Psoas muscle (tissue), 8 donors: ENCODE results near the gene AFF3. TPM values are rescaled to one million over a fixed set of nuclear protein-coding genes. Genes with fewer than 3 reads are reported as not detected.

ENCODE experiments used
- ATAC-seq, 4 donors: fragments of 200-7000 bp; cut with Tn5 transposase; one replicate each; pipeline ENCODE4 v1.9.1; 2020; ENCODE audit warnings: moderate library complexity in 3 of 4, mild to moderate bottlenecking in 2 of 4
- DNase-seq, 2 donors: peaks; one replicate each; pipeline ENCODE4 v3.0.0-alpha.2; 2020
- H3K27ac ChIP-seq: fragments of 200-600 bp; one replicate; pipeline ENCODE4 v1.8.0; 2022
- H3K27me3 ChIP-seq, 3 donors: fragments of 200-600 bp in 1 of 3; one replicate each; pipeline versions ENCODE4 v1.6.1 to v1.8.0; 2013 to 2022; ENCODE audit warnings: low read length in 2 of 3, mild to moderate bottlenecking in 2 of 3, moderate library complexity in 1 of 3; ENCODE audit not compliant: insufficient read depth in 3 of 3
- H3K36me3 ChIP-seq, 2 donors: fragments of 200-600 bp in 1 of 2; one replicate each; pipeline versions ENCODE4 v1.6.1 to v1.8.0; 2013 to 2022; ENCODE audit warnings: low read depth in 1 of 2, mild to moderate bottlenecking in 1 of 2, moderate library complexity in 1 of 2; ENCODE audit not compliant: insufficient read depth in 1 of 2
- H3K4me1 ChIP-seq: fragments of 200-600 bp; one replicate; pipeline ENCODE4 v1.8.0; 2022
- H3K4me3 ChIP-seq: fragments of 200-600 bp; one replicate; pipeline ENCODE4 v1.8.0; 2022; ENCODE audit warnings: mild to moderate bottlenecking
- H3K9me3 ChIP-seq: fragments of 200-600 bp; one replicate; pipeline ENCODE4 v1.8.0; 2022
- WGBS, 3 donors: extraction: QIAGEN DNeasy Blood & Tissue Kit; methylation state at CpG; one replicate each; pipeline versions ENCODE4 v1.1.6 to v1.1.7; 2013; 5-methylcytosine and 5-hydroxymethylcytosine counted together
- intact Hi-C, 2 donors: fragments of 100-400 bp; cut with DNase I; formaldehyde crosslinking; loops; one replicate each; pipeline versions ENCODE4 v1.11.0 to v1.14.2; 2022
- polyA plus RNA-seq, 3 donors: library from polyadenylated mRNA; stranded (reverse); fragments of 200-250 nt; gene quantifications; one replicate each; pipeline ENCODE4 v1.2.3, GENCODE V29; 2013
- total RNA-seq, 4 donors: library from RNA; stranded (reverse); fragmentation: NEBNext Ultra II Directional in 2 of 4; extraction: Animal tissue kit (Norgen Biotek cat#: 25700) in 2 of 4; gene quantifications; one replicate each; pipeline versions ENCODE4 v1.2.1 to v1.2.4, GENCODE V29; 2021 to 2023
- TF ChIP-seq, protein P1 (sequence below): fragments of 200-600 bp; IDR thresholded peaks from one replicate; pipeline ENCODE4 v1.8.0; 2022; ENCODE audit warnings: antibody characterized with exemption
- donor health status: healthy with polysubstance abuse.
- donor health status: DM: no; HTN: no; CAD: no; lungs with moderate emphysema.
- donor health status: Bipolar disorder and iron deficiency.
- donor health status: healthy.
- donor health status: DM: yes; HTN: yes; CAD: no.
- donor health status: DM: no; HTN: no; CAD: no.
- donor health status: DM: no; HTN: no; CAD: no.
- donor health status: DM: yes; HTN: yes; CAD: no.

AFF3 gene
- total and polyA plus RNA-seq, 7 donors: 0.08 to 2.9 (median 0.44) TPM

GRCh38 chr2:99984799-99985515 lies 157.4 kb downstream of the AFF3 start:
- DNase-seq: no peak
- Histone ChIP-seq H3K27me3 (no peaks in the 10 kb centered on the region), H3K9me3 (no peaks in the 10 kb centered on the region), H3K4me3 (no peak overlapping the region), H3K4me1 (peaks cover 4% of the 10 kb centered on the region), H3K27ac (no peak overlapping the region), H3K36me3 (no peaks in the 10 kb centered on the region)
- ATAC-seq: no peak
- TF ChIP-seq, protein P1, sequence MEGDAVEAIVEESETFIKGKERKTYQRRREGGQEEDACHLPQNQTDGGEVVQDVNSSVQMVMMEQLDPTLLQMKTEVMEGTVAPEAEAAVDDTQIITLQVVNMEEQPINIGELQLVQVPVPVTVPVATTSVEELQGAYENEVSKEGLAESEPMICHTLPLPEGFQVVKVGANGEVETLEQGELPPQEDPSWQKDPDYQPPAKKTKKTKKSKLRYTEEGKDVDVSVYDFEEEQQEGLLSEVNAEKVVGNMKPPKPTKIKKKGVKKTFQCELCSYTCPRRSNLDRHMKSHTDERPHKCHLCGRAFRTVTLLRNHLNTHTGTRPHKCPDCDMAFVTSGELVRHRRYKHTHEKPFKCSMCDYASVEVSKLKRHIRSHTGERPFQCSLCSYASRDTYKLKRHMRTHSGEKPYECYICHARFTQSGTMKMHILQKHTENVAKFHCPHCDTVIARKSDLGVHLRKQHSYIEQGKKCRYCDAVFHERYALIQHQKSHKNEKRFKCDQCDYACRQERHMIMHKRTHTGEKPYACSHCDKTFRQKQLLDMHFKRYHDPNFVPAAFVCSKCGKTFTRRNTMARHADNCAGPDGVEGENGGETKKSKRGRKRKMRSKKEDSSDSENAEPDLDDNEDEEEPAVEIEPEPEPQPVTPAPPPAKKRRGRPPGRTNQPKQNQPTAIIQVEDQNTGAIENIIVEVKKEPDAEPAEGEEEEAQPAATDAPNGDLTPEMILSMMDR: no peak
- WGBS, 3 donors: 38 to 51% (median 40%) methylated on average over 4 of the region's 4 CpGs
- intact Hi-C loops: no loop called here

- DNase-seq (no peak), ATAC-seq (no peak)
- intact Hi-C loops: no loop called here
- Histone ChIP-seq H3K4me1 (peaks cover 4% of the 10 kb centered on the region), H3K27ac (no peak overlapping the region), H3K4me3 (no peak overlapping the region), H3K36me3 (no peaks in the 10 kb centered on the region), H3K27me3 (no peaks in the 10 kb centered on the region), H3K9me3 (no peaks in the 10 kb centered on the region)
- TF ChIP-seq, protein P1: no peak
- WGBS, 3 donors: 97 to 98% (median 98%) methylated on average over 2 of the region's 2 CpGs
Measured at GRCh38 chr2:99982744-99983143, 159.6 kb downstream of the AFF3 start.

- WGBS, 3 donors: 86 to 96% (median 92%) methylated on average over 1 of the region's 1 CpG
Measured at GRCh38 chr2:99981840-99982239, 160.6 kb downstream of the AFF3 start.

DNA sequence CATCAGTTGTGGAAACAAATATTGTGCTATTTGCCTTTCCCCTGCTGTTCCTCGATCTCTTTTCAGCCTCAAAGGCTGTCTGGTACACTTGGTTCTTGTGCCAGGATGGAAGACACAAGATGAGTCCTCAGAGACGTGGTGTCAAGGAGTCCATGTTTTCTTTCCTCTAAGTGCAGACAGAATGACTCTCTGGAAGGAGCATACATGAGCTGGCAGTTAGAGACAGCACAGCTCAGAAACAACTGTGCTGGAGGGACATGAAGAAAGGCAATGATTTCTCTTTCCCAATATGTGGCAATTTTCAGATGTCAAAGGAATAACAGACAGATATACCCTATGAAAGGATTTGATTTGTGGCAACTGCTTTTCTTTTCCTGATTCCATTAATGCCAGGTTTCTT lies 162.2 kb downstream of the AFF3 start:
- DNase-seq (no peak), ATAC-seq (no peak)
- peaks cover 4% of the 10 kb centered on the region for H3K4me1 ChIP-seq
- H3K27ac ChIP-seq: no peak overlapping the region
- H3K27me3 ChIP-seq: no peaks in the 10 kb centered on the region
- no peak overlapping the region for H3K4me3 ChIP-seq
- intact Hi-C loops: no loop called here
- 54 to 66% (median 65%) methylated on average over 2 of the region's 2 CpGs for WGBS, 3 donors
- TF ChIP-seq, protein P1: no peak
- no peaks in the 10 kb centered on the region for H3K36me3 ChIP-seq
- H3K9me3 ChIP-seq: no peaks in the 10 kb centered on the region

More at GRCh38 chr2:99981840-99982239, 160.6 kb downstream of the AFF3 start:
- DNase-seq (no peak), ATAC-seq (no peak)
- Histone ChIP-seq H3K27me3 (no peaks in the 10 kb centered on the region), H3K27ac (no peak overlapping the region), H3K9me3 (no peaks in the 10 kb centered on the region), H3K36me3 (no peaks in the 10 kb centered on the region), H3K4me3 (no peak overlapping the region), H3K4me1 (peaks cover 4% of the 10 kb centered on the region)
- intact Hi-C loops: no loop called here
- TF ChIP-seq, protein P1: no peak

GRCh38 chr2:99977966-99978365 lies 164.4 kb downstream of the AFF3 start:
- TF ChIP-seq, protein P1: no peak
- H3K9me3 ChIP-seq: no peaks in the 10 kb centered on the region
- ATAC-seq (no peak), DNase-seq (no peak)
- no peaks in the 10 kb centered on the region for H3K36me3 ChIP-seq
- no peak overlapping the region for H3K27ac ChIP-seq
- WGBS, 3 donors: 88 to 94% (median 91%) methylated on average over 1 of the region's 1 CpG
- H3K4me3 ChIP-seq: no peak overlapping the region
- intact Hi-C loops: no loop called here
- H3K4me1 ChIP-seq: no peaks in the 10 kb centered on the region
- no peaks in the 10 kb centered on the region for H3K27me3 ChIP-seq
